ENCODE measurements around the gene IKZF2. TPM values are rescaled to one million over a fixed set of nuclear protein-coding genes. Genes with fewer than 3 reads are reported as not detected.

The IKZF2 gene
- total RNA-seq, 1 experiment from 2014 or later = 1.6 TPM

DNA sequence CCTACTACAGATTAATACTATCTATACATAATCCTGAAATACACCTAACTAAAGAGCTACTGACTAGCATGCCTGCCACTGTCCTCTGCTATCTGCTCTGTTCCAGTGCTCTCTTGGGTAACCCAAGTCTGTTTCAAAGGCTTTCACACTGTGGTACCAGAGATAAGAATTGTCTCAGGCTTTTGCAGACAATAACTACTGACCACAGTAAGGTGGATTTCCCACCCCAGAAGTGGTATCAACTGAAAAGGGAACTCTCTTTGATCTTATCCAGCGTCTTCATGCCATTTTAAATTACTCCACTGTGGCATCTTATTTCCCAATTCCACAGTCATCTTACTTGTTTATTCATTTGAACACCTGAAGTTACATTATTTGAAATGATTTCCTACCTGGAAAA, 190.2 kb downstream of the IKZF2 start:
- no peaks in the 10 kb centered on the region for H3K79me2 ChIP-seq (ENCODE audit: insufficient read depth, low read length)
- BruUV-seq (replicated peaks) = no TSS peak
- POLR2A ChIA-PET = no interaction called here
- ATAC-seq = no peak
- intact Hi-C loops (cut with micrococcal nuclease) = no loop called here
- no peak overlapping the region for H2AFZ ChIP-seq (ENCODE audit: low read depth, low read length, poor library complexity, severe bottlenecking)
- no peak overlapping the region for H3K4me3 ChIP-seq (replicated peaks in 1 of 2; ENCODE audit: low read depth in 1 of 2, low read length in 2 of 2)
- H3K27me3 ChIP-seq (ENCODE audit: insufficient read depth, low read length) = no peaks in the 10 kb centered on the region
- 0 out of 2 replicates have a peak, but pooled peaks cover 4% of the 10 kb centered on the region for H3K9me2 ChIP-seq (ENCODE audit: insufficient read depth)
- no peaks in the 10 kb centered on the region for H4K20me1 ChIP-seq (ENCODE audit: insufficient read depth)
- no peak overlapping the region for H3K4me2 ChIP-seq (ENCODE audit: low read length)
- H3K4me1 ChIP-seq (ENCODE audit: control insufficient read depth in 1 of 2, insufficient read depth in 2 of 2, low read length in 2 of 2) = no peaks in the 10 kb centered on the region; a peak in 1 of 4 replicates
- RAD21 ChIA-PET (ENCODE audit: low non-redundant PET in 1 of 2, low total read pairs in 2 of 2, uncharacterized antibody in 2 of 2, unreplicated experiment in 2 of 2) = no interaction called here
- DNase-seq (ENCODE audit: low read depth, low spot score) = no peak
- no peaks in the 10 kb centered on the region for H3K36me3 ChIP-seq (ENCODE audit: control insufficient read depth in 1 of 2, insufficient read depth in 2 of 2, low read length in 2 of 2)
- H3K9me3 ChIP-seq (ENCODE audit: control insufficient read depth in 1 of 2, insufficient read depth in 1 of 2, low read depth in 1 of 2, low read length in 2 of 2) = no peaks in the 10 kb centered on the region
- TF ChIP-seq YY1 (IDR thresholded peaks at IDR 0.05; ENCODE audit: extremely low read depth, insufficient replicate concordance, low read depth, low read length) (no peak), ZNF274 (IDR thresholded peaks at IDR 0.05; ENCODE audit: low read depth, low read length) (no peak)
- TF ChIP-seq, protein P1, sequence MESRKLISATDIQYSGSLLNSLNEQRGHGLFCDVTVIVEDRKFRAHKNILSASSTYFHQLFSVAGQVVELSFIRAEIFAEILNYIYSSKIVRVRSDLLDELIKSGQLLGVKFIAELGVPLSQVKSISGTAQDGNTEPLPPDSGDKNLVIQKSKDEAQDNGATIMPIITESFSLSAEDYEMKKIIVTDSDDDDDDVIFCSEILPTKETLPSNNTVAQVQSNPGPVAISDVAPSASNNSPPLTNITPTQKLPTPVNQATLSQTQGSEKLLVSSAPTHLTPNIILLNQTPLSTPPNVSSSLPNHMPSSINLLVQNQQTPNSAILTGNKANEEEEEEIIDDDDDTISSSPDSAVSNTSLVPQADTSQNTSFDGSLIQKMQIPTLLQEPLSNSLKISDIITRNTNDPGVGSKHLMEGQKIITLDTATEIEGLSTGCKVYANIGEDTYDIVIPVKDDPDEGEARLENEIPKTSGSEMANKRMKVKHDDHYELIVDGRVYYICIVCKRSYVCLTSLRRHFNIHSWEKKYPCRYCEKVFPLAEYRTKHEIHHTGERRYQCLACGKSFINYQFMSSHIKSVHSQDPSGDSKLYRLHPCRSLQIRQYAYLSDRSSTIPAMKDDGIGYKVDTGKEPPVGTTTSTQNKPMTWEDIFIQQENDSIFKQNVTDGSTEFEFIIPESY (IDR thresholded peaks at IDR 0.05; ENCODE audit: extremely low read depth, insufficient replicate concordance, low read length) = no peak
- no peak overlapping the region for H3K27ac ChIP-seq (ENCODE audit: low read depth, low read length)
- H3K9ac ChIP-seq (ENCODE audit: low read length) = no peak overlapping the region
- CTCF ChIA-PET = no interaction called here

DNA sequence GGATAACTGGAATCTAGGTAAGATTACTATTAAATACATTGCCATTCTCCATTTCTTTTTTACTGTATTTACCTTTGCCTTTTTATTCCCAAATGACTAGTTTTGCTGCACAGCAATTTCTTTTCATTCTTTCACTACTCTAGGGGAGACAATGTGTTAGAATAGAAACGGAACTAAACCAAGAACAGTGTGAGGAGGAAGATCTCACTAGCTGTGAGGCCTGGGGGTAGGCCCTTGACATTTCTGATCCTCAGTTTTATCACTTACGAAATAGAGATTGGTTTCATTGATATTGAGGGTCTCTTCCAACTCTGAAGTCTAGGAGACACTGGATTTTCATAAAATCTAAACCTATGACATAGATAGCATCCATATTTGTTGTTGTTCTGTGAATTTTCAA, 191.1 kb downstream of the IKZF2 start:
- DNase-seq (ENCODE audit: low read depth, low spot score) (no peak), ATAC-seq (no peak)
- CTCF ChIA-PET = no interaction called here
- Histone ChIP-seq H3K4me3 (replicated peaks in 1 of 2; ENCODE audit: low read depth in 1 of 2, low read length in 2 of 2) (no peak overlapping the region), H3K4me1 (ENCODE audit: control insufficient read depth in 1 of 2, insufficient read depth in 2 of 2, low read length in 2 of 2) (no peaks in the 10 kb centered on the region; a peak in 1 of 4 replicates), H4K20me1 (ENCODE audit: insufficient read depth) (no peaks in the 10 kb centered on the region), H3K4me2 (ENCODE audit: low read length) (no peak overlapping the region), H3K36me3 (ENCODE audit: control insufficient read depth in 1 of 2, insufficient read depth in 2 of 2, low read length in 2 of 2) (no peaks in the 10 kb centered on the region), H3K27ac (ENCODE audit: low read depth, low read length) (no peak overlapping the region), H3K79me2 (ENCODE audit: insufficient read depth, low read length) (no peaks in the 10 kb centered on the region), H2AFZ (ENCODE audit: low read depth, low read length, poor library complexity, severe bottlenecking) (no peak overlapping the region), H3K27me3 (ENCODE audit: insufficient read depth, low read length) (no peaks in the 10 kb centered on the region), H3K9me3 (ENCODE audit: control insufficient read depth in 1 of 2, insufficient read depth in 1 of 2, low read depth in 1 of 2, low read length in 2 of 2) (no peaks in the 10 kb centered on the region), H3K9ac (ENCODE audit: low read length) (no peak overlapping the region), H3K9me2 (ENCODE audit: insufficient read depth) (0 out of 2 replicates have a peak, but pooled peaks cover 4% of the 10 kb centered on the region)
- POLR2A ChIA-PET = no interaction called here
- no TSS peak for BruUV-seq (replicated peaks)
- RAD21 ChIA-PET (ENCODE audit: low non-redundant PET in 1 of 2, low total read pairs in 2 of 2, uncharacterized antibody in 2 of 2, unreplicated experiment in 2 of 2) = no interaction called here
- intact Hi-C loops (cut with micrococcal nuclease) = no loop called here
- TF ChIP-seq, protein P2, sequence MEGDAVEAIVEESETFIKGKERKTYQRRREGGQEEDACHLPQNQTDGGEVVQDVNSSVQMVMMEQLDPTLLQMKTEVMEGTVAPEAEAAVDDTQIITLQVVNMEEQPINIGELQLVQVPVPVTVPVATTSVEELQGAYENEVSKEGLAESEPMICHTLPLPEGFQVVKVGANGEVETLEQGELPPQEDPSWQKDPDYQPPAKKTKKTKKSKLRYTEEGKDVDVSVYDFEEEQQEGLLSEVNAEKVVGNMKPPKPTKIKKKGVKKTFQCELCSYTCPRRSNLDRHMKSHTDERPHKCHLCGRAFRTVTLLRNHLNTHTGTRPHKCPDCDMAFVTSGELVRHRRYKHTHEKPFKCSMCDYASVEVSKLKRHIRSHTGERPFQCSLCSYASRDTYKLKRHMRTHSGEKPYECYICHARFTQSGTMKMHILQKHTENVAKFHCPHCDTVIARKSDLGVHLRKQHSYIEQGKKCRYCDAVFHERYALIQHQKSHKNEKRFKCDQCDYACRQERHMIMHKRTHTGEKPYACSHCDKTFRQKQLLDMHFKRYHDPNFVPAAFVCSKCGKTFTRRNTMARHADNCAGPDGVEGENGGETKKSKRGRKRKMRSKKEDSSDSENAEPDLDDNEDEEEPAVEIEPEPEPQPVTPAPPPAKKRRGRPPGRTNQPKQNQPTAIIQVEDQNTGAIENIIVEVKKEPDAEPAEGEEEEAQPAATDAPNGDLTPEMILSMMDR (IDR thresholded peaks at IDR 0.05 in 2 of 3, conservative IDR thresholded peaks at IDR 0.05 in 1 of 3; ENCODE audit: borderline replicate concordance in 1 of 3, insufficient read depth in 1 of 3, low read depth in 2 of 3, low read length in 2 of 3) = no peak
- TF ChIP-seq TCF7L2 (IDR thresholded peaks at IDR 0.05; ENCODE audit: borderline replicate concordance, extremely low read depth, insufficient read depth, insufficient read length) (no peak), EGR1 (IDR thresholded peaks at IDR 0.05; ENCODE audit: low read depth) (no peak), JUND (IDR thresholded peaks at IDR 0.05) (no peak), EZH2phosphoT487 (IDR thresholded peaks at IDR 0.05; ENCODE audit: borderline replicate concordance) (no peak), SRF (IDR thresholded peaks at IDR 0.05; ENCODE audit: low read depth) (no peak), CBX3 (IDR thresholded peaks at IDR 0.05; ENCODE audit: low read depth) (no peak), YY1 (IDR thresholded peaks at IDR 0.05; ENCODE audit: extremely low read depth, insufficient replicate concordance, low read depth, low read length) (no peak)
